ENCODE results near the gene FBF1.

DNA sequence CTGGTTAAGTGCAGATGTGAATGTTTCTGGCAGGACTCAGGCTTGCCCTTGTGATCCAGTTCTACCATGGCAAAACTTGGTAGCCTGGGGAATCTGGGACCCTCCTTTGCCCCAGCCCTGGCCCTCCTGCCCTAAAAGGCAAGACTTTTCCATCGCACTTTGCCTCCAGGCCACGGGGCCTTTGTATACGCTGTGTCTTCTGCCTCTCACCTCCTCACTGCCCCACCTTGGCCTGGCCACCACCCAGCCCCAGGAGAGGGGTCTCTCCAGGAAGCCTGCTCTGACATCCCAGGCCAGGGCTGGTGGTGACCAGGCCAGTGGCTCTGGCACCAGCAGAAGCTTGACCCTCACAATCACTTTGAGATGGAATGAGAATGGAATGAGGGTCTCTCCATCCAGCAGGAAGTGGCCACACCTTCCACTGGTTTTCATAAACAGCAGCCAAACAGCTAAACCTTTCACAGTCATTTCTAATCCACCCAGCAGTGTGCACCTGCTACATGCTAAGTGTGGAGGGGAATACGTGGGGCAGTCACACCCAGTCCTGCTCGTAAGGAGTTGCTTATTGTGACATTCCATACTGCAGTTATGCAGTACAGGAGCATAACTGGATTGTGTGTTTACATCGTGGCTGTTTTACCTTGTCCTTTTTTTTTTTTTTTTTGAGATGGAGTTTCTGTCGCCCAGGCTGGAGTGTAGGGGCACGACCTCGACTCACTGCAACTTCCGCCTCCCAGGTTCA lies 34.5 kb downstream of the FBF1 start:
- no peak for TF ChIP-seq POLR2AphosphoS5 (IDR thresholded peaks at IDR 0.05; ENCODE audit: low read depth, low read length)
- no peak for TF ChIP-seq POLR2A (IDR thresholded peaks at IDR 0.05; ENCODE audit: low read depth, low read length)
